ENCODE data around the gene MIEF2.
A peak's percentile ranks its signal among the peaks of the same experiment; 100 is the strongest.

The MIEF2 gene

GRCh38 chr17:18241229-18241871, 19.1 kb upstream of the MIEF2 start:
- Mint-ChIP-seq H3K4me1 (no peaks in the 10 kb centered on the region), H3K9me3 (no peaks in the 10 kb centered on the region), H3K27ac (ENCODE audit: low read depth) (peak overlapping the region; percentile 70), H3K27me3 (no peaks in the 10 kb centered on the region), H3K4me3 (no peak overlapping the region), H3K36me3 (ENCODE audit: insufficient read depth) (peaks cover 17% of the 10 kb centered on the region)
- ATAC-seq (replicated peaks; ENCODE audit: extremely low read depth, poor library complexity, severe bottlenecking) (no peak), DNase-seq (ENCODE audit: low spot score in 2 of 2) (no peak)

- H3K36me3 Mint-ChIP-seq (ENCODE audit: insufficient read depth) = peaks cover 29% of the 10 kb centered on the region
- no peak for ATAC-seq (replicated peaks; ENCODE audit: extremely low read depth, poor library complexity, severe bottlenecking)
- H3K4me1 Mint-ChIP-seq = peaks cover 7% of the 10 kb centered on the region
- H3K4me3 Mint-ChIP-seq = no peak overlapping the region
- no peaks in the 10 kb centered on the region for H3K9me3 Mint-ChIP-seq
- H3K27me3 Mint-ChIP-seq = no peaks in the 10 kb centered on the region
- H3K27ac Mint-ChIP-seq (ENCODE audit: low read depth) = no peak overlapping the region
- DNase-seq (ENCODE audit: low spot score in 2 of 2) = no peak
Measured at GRCh38 chr17:18245038-18245776, 15.3 kb upstream of the MIEF2 start.

GRCh38 chr17:18246109-18246725, 14.2 kb upstream of the MIEF2 start:
- Mint-ChIP-seq H3K9me3 (no peaks in the 10 kb centered on the region), H3K27ac (ENCODE audit: low read depth) (no peak overlapping the region), H3K27me3 (no peaks in the 10 kb centered on the region), H3K4me3 (no peak overlapping the region), H3K36me3 (ENCODE audit: insufficient read depth) (peaks cover 36% of the 10 kb centered on the region), H3K4me1 (peaks cover 7% of the 10 kb centered on the region)
- DNase-seq (ENCODE audit: low spot score in 2 of 2) (no peak), ATAC-seq (replicated peaks; ENCODE audit: extremely low read depth, poor library complexity, severe bottlenecking) (no peak)

- Mint-ChIP-seq H3K36me3 (ENCODE audit: insufficient read depth) (peaks cover 43% of the 10 kb centered on the region), H3K9me3 (no peaks in the 10 kb centered on the region), H3K27ac (ENCODE audit: low read depth) (no peak overlapping the region), H3K4me3 (no peak overlapping the region), H3K27me3 (no peaks in the 10 kb centered on the region), H3K4me1 (peaks cover 7% of the 10 kb centered on the region)
- no peak for DNase-seq (ENCODE audit: low spot score in 2 of 2)
- ATAC-seq (replicated peaks; ENCODE audit: extremely low read depth, poor library complexity, severe bottlenecking) = no peak
Measured at GRCh38 chr17:18246880-18247612, 13.4 kb upstream of the MIEF2 start.

- ATAC-seq (replicated peaks; ENCODE audit: extremely low read depth, poor library complexity, severe bottlenecking) (no peak), DNase-seq (ENCODE audit: low spot score in 2 of 2) (no peak)
- no peak overlapping the region for H3K4me3 Mint-ChIP-seq
- H3K9me3 Mint-ChIP-seq = no peaks in the 10 kb centered on the region
- H3K27ac Mint-ChIP-seq (ENCODE audit: low read depth) = no peak overlapping the region
- H3K27me3 Mint-ChIP-seq = no peaks in the 10 kb centered on the region
- peaks cover 7% of the 10 kb centered on the region for H3K4me1 Mint-ChIP-seq
- H3K36me3 Mint-ChIP-seq (ENCODE audit: insufficient read depth) = peaks cover 44% of the 10 kb centered on the region
Measured at GRCh38 chr17:18247613-18248001, 12.9 kb upstream of the MIEF2 start.

GRCh38 chr17:18248300-18248731, 12.1 kb upstream of the MIEF2 start:
- Mint-ChIP-seq H3K36me3 (ENCODE audit: insufficient read depth) (peaks cover 47% of the 10 kb centered on the region), H3K9me3 (no peaks in the 10 kb centered on the region), H3K4me3 (no peak overlapping the region), H3K4me1 (peaks cover 7% of the 10 kb centered on the region), H3K27me3 (no peaks in the 10 kb centered on the region), H3K27ac (ENCODE audit: low read depth) (no peak overlapping the region)
- DNase-seq (ENCODE audit: low spot score in 2 of 2) = peak; percentile 47 to 49
- ATAC-seq (replicated peaks; ENCODE audit: extremely low read depth, poor library complexity, severe bottlenecking) = peak; percentile 69

- H3K4me3 Mint-ChIP-seq = no peak overlapping the region
- H3K36me3 Mint-ChIP-seq (ENCODE audit: insufficient read depth) = peaks cover 50% of the 10 kb centered on the region
- H3K27me3 Mint-ChIP-seq = no peaks in the 10 kb centered on the region
Measured at GRCh38 chr17:18248811-18249210, 11.7 kb upstream of the MIEF2 start.

GRCh38 chr17:18250259-18250658, 10.2 kb upstream of the MIEF2 start:
- Mint-ChIP-seq H3K27me3 (no peaks in the 10 kb centered on the region), H3K4me3 (no peak overlapping the region), H3K9me3 (no peaks in the 10 kb centered on the region), H3K4me1 (peaks cover 7% of the 10 kb centered on the region), H3K36me3 (ENCODE audit: insufficient read depth) (peaks cover 51% of the 10 kb centered on the region), H3K27ac (ENCODE audit: low read depth) (peak overlapping the region; percentile 84)
- ATAC-seq (replicated peaks; ENCODE audit: extremely low read depth, poor library complexity, severe bottlenecking) (no peak), DNase-seq (ENCODE audit: low spot score in 2 of 2) (no peak)

More at GRCh38 chr17:18248811-18249210, 11.7 kb upstream of the MIEF2 start:
- Mint-ChIP-seq H3K27ac (ENCODE audit: low read depth) (no peak overlapping the region), H3K4me1 (peaks cover 7% of the 10 kb centered on the region), H3K9me3 (no peaks in the 10 kb centered on the region)
- ATAC-seq (replicated peaks; ENCODE audit: extremely low read depth, poor library complexity, severe bottlenecking) = no peak
- no peak for DNase-seq (ENCODE audit: low spot score in 2 of 2)

GRCh38 chr17:18250708-18251107, 9.8 kb upstream of the MIEF2 start:
- DNase-seq (ENCODE audit: low spot score in 2 of 2) (no peak), ATAC-seq (replicated peaks; ENCODE audit: extremely low read depth, poor library complexity, severe bottlenecking) (no peak)
- Mint-ChIP-seq H3K4me1 (peaks cover 7% of the 10 kb centered on the region), H3K9me3 (no peaks in the 10 kb centered on the region), H3K27me3 (no peaks in the 10 kb centered on the region), H3K36me3 (ENCODE audit: insufficient read depth) (peaks cover 49% of the 10 kb centered on the region), H3K27ac (ENCODE audit: low read depth) (peak overlapping the region; percentile 84), H3K4me3 (no peak overlapping the region)

GRCh38 chr17:18251204-18251603, 9.3 kb upstream of the MIEF2 start:
- ATAC-seq (replicated peaks; ENCODE audit: extremely low read depth, poor library complexity, severe bottlenecking) = no peak
- no peaks in the 10 kb centered on the region for H3K27me3 Mint-ChIP-seq
- H3K4me1 Mint-ChIP-seq = peaks cover 7% of the 10 kb centered on the region
- H3K36me3 Mint-ChIP-seq (ENCODE audit: insufficient read depth) = peaks cover 50% of the 10 kb centered on the region
- no peak overlapping the region for H3K27ac Mint-ChIP-seq (ENCODE audit: low read depth)
- H3K9me3 Mint-ChIP-seq = no peaks in the 10 kb centered on the region
- no peak for DNase-seq (ENCODE audit: low spot score in 2 of 2)
- no peak overlapping the region for H3K4me3 Mint-ChIP-seq

- ATAC-seq (replicated peaks; ENCODE audit: extremely low read depth, poor library complexity, severe bottlenecking) (no peak), DNase-seq (ENCODE audit: low spot score in 2 of 2) (no peak)
- H3K9me3 Mint-ChIP-seq = no peaks in the 10 kb centered on the region
- no peaks in the 10 kb centered on the region for H3K27me3 Mint-ChIP-seq
- H3K27ac Mint-ChIP-seq (ENCODE audit: low read depth) = no peak overlapping the region
- peaks cover 13% of the 10 kb centered on the region for H3K4me1 Mint-ChIP-seq
- H3K4me3 Mint-ChIP-seq = no peak overlapping the region
- H3K36me3 Mint-ChIP-seq (ENCODE audit: insufficient read depth) = peaks cover 51% of the 10 kb centered on the region
Measured at GRCh38 chr17:18252160-18252559, 8.3 kb upstream of the MIEF2 start.

GRCh38 chr17:18253187-18253884, 7.1 kb upstream of the MIEF2 start:
- peaks cover 43% of the 10 kb centered on the region for H3K36me3 Mint-ChIP-seq (ENCODE audit: insufficient read depth)

More at GRCh38 chr17:18253187-18253884, 7.1 kb upstream of the MIEF2 start:
- no peaks in the 10 kb centered on the region for H3K9me3 Mint-ChIP-seq
- no peaks in the 10 kb centered on the region for H3K27me3 Mint-ChIP-seq
- no peak overlapping the region for H3K4me3 Mint-ChIP-seq
- no peak for DNase-seq (ENCODE audit: low spot score in 2 of 2)
- H3K4me1 Mint-ChIP-seq = peaks cover 18% of the 10 kb centered on the region
- ATAC-seq (replicated peaks; ENCODE audit: extremely low read depth, poor library complexity, severe bottlenecking) = no peak
- H3K27ac Mint-ChIP-seq (ENCODE audit: low read depth) = no peak overlapping the region

Data from central memory CD8-positive, alpha-beta T cell (primary cell).